Smooth muscle cell (in vitro differentiated cells): Measurements from ENCODE around the gene SLC29A2. TPM values are rescaled to one million over a fixed set of nuclear protein-coding genes. Genes with fewer than 3 reads are reported as not detected.

ENCODE experiments used
- DNase-seq: peaks from one replicate; lab custom pipeline; 2025; ENCODE audit not compliant: unreplicated experiment; lab: John Stamatoyannopoulos, UW
- H2AFZ ChIP-seq: fragments of 200-600 bp; sonication (generic); 2 replicates; pipeline ENCODE4 v1.6.0; 2016; ENCODE audit warnings: antibody characterized with exemption, low read depth, mild to moderate bottlenecking
- H3F3A ChIP-seq: fragments of 200-600 bp; sonication (generic); 2 replicates; pipeline ENCODE4 v1.6.0; 2017; ENCODE audit warnings: antibody characterized with exemption, low read depth
- H3K27ac ChIP-seq: fragments of 200-600 bp; sonication (generic); 2 replicates; pipeline ENCODE4 v1.5.1; 2016; ENCODE audit warnings: low read depth, mild to moderate bottlenecking
- H3K27me3 ChIP-seq: fragments of 200-600 bp; sonication (generic); 2 replicates; pipeline ENCODE4 v1.6.1; 2016; ENCODE audit warnings: low read depth, mild to moderate bottlenecking
- H3K36me3 ChIP-seq: fragments of 200-600 bp; sonication (generic); 2 replicates; pipeline ENCODE4 v1.5.1; 2016; ENCODE audit warnings: low read depth
- H3K4me1 ChIP-seq: fragments of 200-600 bp; sonication (generic); 2 replicates; pipeline ENCODE4 v1.5.1; 2016; ENCODE audit warnings: low read depth
- H3K4me2 ChIP-seq: fragments of 200-600 bp; sonication (generic); 2 replicates; pipeline ENCODE4 v1.6.0; 2016; ENCODE audit warnings: mild to moderate bottlenecking
- H3K4me3 ChIP-seq: fragments of 200-600 bp; sonication (generic); 2 replicates; pipeline ENCODE4 v1.5.1; 2016; ENCODE audit warnings: mild to moderate bottlenecking
- H3K79me2 ChIP-seq: fragments of 200-600 bp; sonication (generic); 2 replicates; pipeline ENCODE4 v1.6.0; 2016; ENCODE audit warnings: low read depth, mild to moderate bottlenecking
- H3K9ac ChIP-seq: fragments of 200-600 bp; sonication (generic); 2 replicates; pipeline ENCODE4 v1.6.0; 2016; ENCODE audit warnings: low read depth
- H3K9me3 ChIP-seq: fragments of 200-600 bp; sonication (generic); replicated peaks from 2 replicates; pipeline ENCODE4 v1.5.1; 2016; ENCODE audit warnings: low read depth
- H4K20me1 ChIP-seq: fragments of 200-600 bp; sonication (generic); 2 replicates; pipeline ENCODE4 v1.6.0; 2016; ENCODE audit warnings: low read depth
- CTCF ChIP-seq: fragments of 200-600 bp; sonication (generic); IDR thresholded peaks from 2 replicates; pipeline ENCODE4 v1.5.1; 2017; ENCODE audit warnings: borderline replicate concordance, mild to moderate bottlenecking, antibody characterized with exemption; ENCODE audit not compliant: insufficient read depth, poor library complexity, severe bottlenecking
- WGBS: methylation state at CpG from one replicate; pipeline ENCODE4 v1.1.7; 2016; ENCODE audit warnings: low lambda C conversion rate; 5-methylcytosine and 5-hydroxymethylcytosine counted together
- polyA plus RNA-seq: library from polyadenylated mRNA; unstranded; fragments of >200 nt; fragmentation: Nextera tagmentation; extraction: Ambion mirVana; gene quantifications from 2 replicates; pipeline ENCODE4 v1.2.1, GENCODE V29; 2016
- total RNA-seq: library from RNA; depleted of rRNA; stranded (reverse); fragments of >200 nt; gene quantifications from 2 replicates; pipeline ENCODE4 v1.2.3, GENCODE V29; 2014

SLC29A2 gene
- total and polyA plus RNA-seq, 2 experiments from 2014 or later = 3.5 to 8.8 TPM

- 1% methylated on average over 59 of the region's 59 CpGs for WGBS
- Histone ChIP-seq H3K27me3 (no peaks in the 10 kb centered on the region), H3F3A (no peaks in the 10 kb centered on the region), H4K20me1 (no peaks in the 10 kb centered on the region), H3K79me2 (peaks cover 31% of the 10 kb centered on the region), H3K4me1 (peaks cover 28% of the 10 kb centered on the region), H2AFZ (peak within 1 kb of the TSS; percentile 89), H3K9me3 (no peaks in the 10 kb centered on the region), H3K36me3 (no peaks in the 10 kb centered on the region), H3K9ac (peak within 1 kb of the TSS; percentile 95), H3K4me3 (peak within 1 kb of the TSS; percentile 95), H3K27ac (peak within 1 kb of the TSS; percentile 88), H3K4me2 (peak within 1 kb of the TSS; percentile 91)
- no peak for TF ChIP-seq CTCF
- DNase-seq = peak; percentile 81
Observed at GRCh38 chr11:66344550-66345315, 26.8 kb downstream of the SLC29A2 start, which contains the start of gene BRMS1. TSS of gene BRMS1 (minus strand) at chr11:66345104. CDS start at chr11:66342234, 2,870 bp downstream.

- H3K27ac ChIP-seq = no peak overlapping the region
- H2AFZ ChIP-seq = no peak overlapping the region
- H3K4me2 ChIP-seq = peak overlapping the region; percentile 91
- no peak overlapping the region for H3K9ac ChIP-seq
- H3K79me2 ChIP-seq = peaks cover 31% of the 10 kb centered on the region
- DNase-seq = no peak
- 97% methylated on average over 8 of the region's 8 CpGs for whole genome bisulfite sequencing
- no peak overlapping the region for H3K4me3 ChIP-seq
- peaks cover 28% of the 10 kb centered on the region for H3K4me1 ChIP-seq
- H3K27me3 ChIP-seq = no peaks in the 10 kb centered on the region
- no peaks in the 10 kb centered on the region for H3K36me3 ChIP-seq
- no peak for TF ChIP-seq CTCF
- peaks cover 5% of the 10 kb centered on the region for H3F3A ChIP-seq
- no peaks in the 10 kb centered on the region for H3K9me3 ChIP-seq
- no peaks in the 10 kb centered on the region for H4K20me1 ChIP-seq
Observed at GRCh38 chr11:66343176-66343575, 28.4 kb downstream of the SLC29A2 start.

GRCh38 chr11:66341502-66342126, 29.9 kb downstream of the SLC29A2 start:
- Histone ChIP-seq H2AFZ (no peak overlapping the region), H3K9me3 (no peaks in the 10 kb centered on the region), H3K79me2 (peaks cover 29% of the 10 kb centered on the region), H4K20me1 (peaks cover 4% of the 10 kb centered on the region), H3K4me1 (peaks cover 25% of the 10 kb centered on the region), H3F3A (peaks cover 16% of the 10 kb centered on the region), H3K36me3 (no peaks in the 10 kb centered on the region), H3K4me2 (no peak overlapping the region), H3K4me3 (no peak overlapping the region), H3K27ac (no peak overlapping the region), H3K9ac (no peak overlapping the region), H3K27me3 (no peaks in the 10 kb centered on the region)
- TF ChIP-seq CTCF = no peak
- no peak for DNase-seq
- over 99% methylated on average over 21 of the region's 21 CpGs for WGBS
